ENCODE data around the gene NEUROG1. TPM values are rescaled to one million over a fixed set of nuclear protein-coding genes. Genes with fewer than 3 reads are reported as not detected.

The NEUROG1 gene
- total RNA-seq, 6 experiments from 2014 or later: not detected

DNA sequence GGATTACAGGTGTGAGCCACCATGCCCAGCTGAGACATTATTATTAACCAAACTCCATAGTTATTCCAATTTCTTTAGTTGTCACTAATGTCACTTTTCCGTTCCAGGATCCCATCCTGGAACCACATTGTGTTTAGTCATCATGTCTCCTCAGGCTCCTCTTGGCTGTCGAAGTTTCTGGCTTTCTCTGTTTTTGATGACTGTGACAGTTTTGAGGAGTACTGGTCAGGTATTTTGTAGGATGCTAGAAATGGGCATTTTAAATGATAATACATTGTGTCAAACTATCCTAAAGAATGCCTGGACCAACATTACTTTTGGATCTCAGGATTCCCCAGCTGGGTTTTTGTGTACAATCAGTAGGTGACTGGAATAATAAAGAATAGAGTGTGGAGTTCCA lies 19.8 kb upstream of the NEUROG1 start:
- H3K4me1 Mint-ChIP-seq (ENCODE audit: low read depth): 0 out of 2 replicates have a peak, but pooled peaks cover 5% of the 10 kb centered on the region
- DNase-seq: no peak
- no peak overlapping the region for H3K27ac Mint-ChIP-seq
- no peak for TF ChIP-seq CTCF (IDR thresholded peaks at IDR 0.05)
- H3K4me3 Mint-ChIP-seq: no peak overlapping the region
- H3K27me3 Mint-ChIP-seq (ENCODE audit: insufficient read depth): peaks cover 25% of the 10 kb centered on the region
- no peaks in the 10 kb centered on the region for H3K36me3 Mint-ChIP-seq (ENCODE audit: low read depth)
- H3K9me3 Mint-ChIP-seq: no peaks in the 10 kb centered on the region

DNA sequence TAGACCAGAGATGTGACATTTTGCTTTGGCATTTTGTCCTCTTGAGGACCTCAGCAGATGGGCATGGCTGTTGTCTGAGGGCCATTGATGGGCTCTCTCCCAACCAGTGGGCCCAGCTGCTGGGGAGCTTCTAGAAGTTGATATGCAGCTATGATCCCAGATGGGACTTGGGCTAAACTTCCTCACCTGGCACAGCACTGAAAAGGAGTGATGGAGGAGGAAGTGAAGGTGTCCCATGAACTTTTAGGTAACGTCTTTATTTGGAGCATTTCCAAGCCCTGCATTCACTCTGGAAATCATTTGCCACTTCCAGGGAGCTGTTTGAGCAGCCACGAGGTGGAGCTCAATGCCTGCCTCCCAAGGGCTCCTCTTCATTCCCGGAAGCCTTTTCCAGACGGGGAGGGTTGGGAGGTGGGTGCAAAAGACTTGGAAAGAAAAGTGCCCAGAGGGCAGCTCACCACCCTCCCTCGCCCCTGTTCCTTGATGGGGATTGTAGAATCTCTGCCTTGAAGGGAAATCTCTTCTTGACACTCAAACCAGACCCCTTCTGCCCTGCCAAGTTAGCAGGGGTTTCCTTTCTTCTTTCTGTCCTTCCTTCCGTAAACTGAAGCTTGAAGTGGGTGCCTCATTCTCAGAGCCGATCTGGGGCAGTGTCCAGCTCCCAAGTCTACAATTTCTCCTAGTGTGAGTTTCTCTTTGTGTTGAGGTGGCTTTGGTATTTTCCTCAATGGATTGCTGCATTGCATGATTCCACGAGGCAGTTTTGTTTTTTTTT lies 18.1 kb upstream of the NEUROG1 start:
- Mint-ChIP-seq H3K9me3 (no peaks in the 10 kb centered on the region), H3K27me3 (ENCODE audit: insufficient read depth) (peaks cover 33% of the 10 kb centered on the region), H3K27ac (no peak overlapping the region), H3K4me1 (ENCODE audit: low read depth) (0 out of 2 replicates have a peak, but pooled peaks cover 5% of the 10 kb centered on the region), H3K4me3 (peak overlapping the region; percentile 66), H3K36me3 (ENCODE audit: low read depth) (no peaks in the 10 kb centered on the region)
- peak; percentile 64 for TF ChIP-seq CTCF (IDR thresholded peaks at IDR 0.05)
- peak; percentile 28 for DNase-seq

- DNase-seq: peak; percentile 61
- H3K27me3 Mint-ChIP-seq (ENCODE audit: insufficient read depth): peaks cover 37% of the 10 kb centered on the region
- peak; percentile 94 for TF ChIP-seq CTCF (IDR thresholded peaks at IDR 0.05)
- no peak overlapping the region for H3K27ac Mint-ChIP-seq
- no peaks in the 10 kb centered on the region for H3K36me3 Mint-ChIP-seq (ENCODE audit: low read depth)
- no peaks in the 10 kb centered on the region for H3K9me3 Mint-ChIP-seq
- H3K4me3 Mint-ChIP-seq: no peak overlapping the region
- 0 out of 2 replicates have a peak, but pooled peaks cover 5% of the 10 kb centered on the region for H3K4me1 Mint-ChIP-seq (ENCODE audit: low read depth)
These were observed 16.1 kb upstream of the NEUROG1 start for GRCh38 chr5:135551593-135552447.

DNA sequence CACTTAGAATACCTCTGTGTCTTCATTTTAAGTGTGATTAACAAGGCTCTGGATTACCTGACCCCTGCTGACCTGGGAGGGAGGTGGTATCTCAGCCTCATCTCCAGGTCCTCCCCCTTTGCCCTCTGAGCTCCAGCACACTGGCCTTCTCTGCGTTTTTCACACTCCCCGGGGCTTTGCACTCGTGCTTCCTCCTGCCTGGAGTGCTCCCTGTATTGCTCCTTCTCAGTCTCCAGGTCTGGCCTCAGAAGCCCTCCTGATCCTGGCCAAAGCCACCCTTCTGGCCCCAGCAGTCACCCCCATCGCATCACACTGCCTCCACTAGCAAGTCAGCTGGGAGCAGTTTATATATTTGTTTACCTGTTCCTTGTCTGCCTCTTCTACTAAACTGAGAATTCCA lies 13.6 kb upstream of the NEUROG1 start:
- Mint-ChIP-seq H3K4me1 (ENCODE audit: low read depth) (0 out of 2 replicates have a peak, but pooled peaks cover 5% of the 10 kb centered on the region), H3K27me3 (ENCODE audit: insufficient read depth) (peaks cover 44% of the 10 kb centered on the region), H3K36me3 (ENCODE audit: low read depth) (no peaks in the 10 kb centered on the region), H3K9me3 (no peaks in the 10 kb centered on the region), H3K27ac (no peak overlapping the region), H3K4me3 (no peak overlapping the region)
- TF ChIP-seq CTCF (IDR thresholded peaks at IDR 0.05): no peak
- no peak for DNase-seq

GRCh38 chr5:135547590-135548254 lies 12.0 kb upstream of the NEUROG1 start:
- Mint-ChIP-seq H3K4me3 (no peak overlapping the region), H3K36me3 (ENCODE audit: low read depth) (no peaks in the 10 kb centered on the region), H3K4me1 (ENCODE audit: low read depth) (peaks cover 6% of the 10 kb centered on the region), H3K27ac (no peak overlapping the region), H3K9me3 (no peaks in the 10 kb centered on the region), H3K27me3 (ENCODE audit: insufficient read depth) (peaks cover 55% of the 10 kb centered on the region)
- DNase-seq: no peak
- no peak for TF ChIP-seq CTCF (IDR thresholded peaks at IDR 0.05)

All from HFFc6 (cell line).